ENCODE results near the gene KRT34. TPM values are rescaled to one million over a fixed set of nuclear protein-coding genes. Genes with fewer than 3 reads are reported as not detected.

The KRT34 gene
- total RNA-seq, 1 donor from 2014 or later = not detected

GRCh38 chr17:41334385-41335305 lies 47.5 kb downstream of the KRT34 start:
- H2AFZ ChIP-seq (ENCODE audit: low read depth, low read length) = no peak overlapping the region
- no peaks in the 10 kb centered on the region for H3K4me1 ChIP-seq (ENCODE audit: insufficient read depth, low read length)
- TF ChIP-seq EZH2 (IDR thresholded peaks at IDR 0.05; ENCODE audit: insufficient read depth, low read length) (no peak), CTCF (IDR thresholded peaks at IDR 0.05; ENCODE audit: insufficient read depth, low read depth, low read length) (no peak)
- H3K9me3 ChIP-seq (ENCODE audit: insufficient read depth, low read depth, low read length) = no peaks in the 10 kb centered on the region
- H3K36me3 ChIP-seq (ENCODE audit: insufficient read depth, low read length) = no peaks in the 10 kb centered on the region
- H3K79me2 ChIP-seq (ENCODE audit: insufficient read depth, low read length) = no peaks in the 10 kb centered on the region
- Mint-ChIP-seq H3K4me3 (ENCODE audit: unreplicated experiment) (no peak overlapping the region), H3K4me1 (ENCODE audit: low read depth, unreplicated experiment) (no peaks in the 10 kb centered on the region), H3K36me3 (ENCODE audit: low read depth, unreplicated experiment) (peaks cover 2% of the 10 kb centered on the region), H3K9me3 (ENCODE audit: unreplicated experiment) (no peaks in the 10 kb centered on the region), H3K27me3 (ENCODE audit: low read depth, unreplicated experiment) (peaks cover 23% of the 10 kb centered on the region), H3K27ac (ENCODE audit: unreplicated experiment) (no peak overlapping the region)
- DNase-seq (ENCODE audit: low read depth) (no peak), FAIRE-seq (no peak)
- H3K27me3 ChIP-seq (ENCODE audit: insufficient read depth, low read length) = no peaks in the 10 kb centered on the region
- no peak overlapping the region for H3K27ac ChIP-seq (ENCODE audit: low read depth, low read length)
- H3K4me2 ChIP-seq (ENCODE audit: low read length) = no peak overlapping the region
- no peak overlapping the region for H3K9ac ChIP-seq (ENCODE audit: low read length)
- H4K20me1 ChIP-seq (ENCODE audit: insufficient read depth, low read length) = no peaks in the 10 kb centered on the region
- H3K4me3 ChIP-seq (ENCODE audit: insufficient read depth, low read depth, low read length) = no peak overlapping the region

GRCh38 chr17:41333836-41334235 lies 48.3 kb downstream of the KRT34 start:
- no peak overlapping the region for H3K9ac ChIP-seq (ENCODE audit: low read length)

More at GRCh38 chr17:41333836-41334235, 48.3 kb downstream of the KRT34 start:
- Histone ChIP-seq H3K4me1 (ENCODE audit: insufficient read depth, low read length) (no peaks in the 10 kb centered on the region), H3K27me3 (ENCODE audit: insufficient read depth, low read length) (no peaks in the 10 kb centered on the region), H3K4me3 (ENCODE audit: insufficient read depth, low read depth, low read length) (no peak overlapping the region), H3K9me3 (ENCODE audit: insufficient read depth, low read depth, low read length) (no peaks in the 10 kb centered on the region), H2AFZ (ENCODE audit: low read depth, low read length) (no peak overlapping the region), H3K79me2 (ENCODE audit: insufficient read depth, low read length) (no peaks in the 10 kb centered on the region), H3K27ac (ENCODE audit: low read depth, low read length) (no peak overlapping the region), H3K4me2 (ENCODE audit: low read length) (no peak overlapping the region), H3K36me3 (ENCODE audit: insufficient read depth, low read length) (no peaks in the 10 kb centered on the region), H4K20me1 (ENCODE audit: insufficient read depth, low read length) (no peaks in the 10 kb centered on the region)
- no peak for DNase-seq (ENCODE audit: low read depth)
- Mint-ChIP-seq H3K27ac (ENCODE audit: unreplicated experiment) (no peak overlapping the region), H3K36me3 (ENCODE audit: low read depth, unreplicated experiment) (peaks cover 2% of the 10 kb centered on the region), H3K9me3 (ENCODE audit: unreplicated experiment) (no peaks in the 10 kb centered on the region), H3K4me3 (ENCODE audit: unreplicated experiment) (no peak overlapping the region), H3K27me3 (ENCODE audit: low read depth, unreplicated experiment) (peaks cover 20% of the 10 kb centered on the region), H3K4me1 (ENCODE audit: low read depth, unreplicated experiment) (no peaks in the 10 kb centered on the region)
- no peak for TF ChIP-seq CTCF (IDR thresholded peaks at IDR 0.05; ENCODE audit: insufficient read depth, low read depth, low read length)
- no peak for FAIRE-seq

All from astrocyte (in vitro differentiated cells and primary cell).